ENCODE measurements around the gene COLEC11. TPM values are rescaled to one million over a fixed set of nuclear protein-coding genes. Genes with fewer than 3 reads are reported as not detected.
A peak's percentile ranks its signal among the peaks of the same experiment; 100 is the strongest.

The COLEC11 gene
- total and polyA plus RNA-seq, 10 of the 15 experiments (the other 5 are each of a cell fraction or from before 2014, with no cell fraction given) = 0.08 to 0.74 (median 0.14) TPM; not detected in 4

- TF ChIP-seq ZBTB33 (IDR thresholded peaks at IDR 0.05) (no peak), BHLHE40 (IDR thresholded peaks at IDR 0.05; ENCODE audit: borderline replicate concordance in 1 of 2, low read depth in 2 of 2, low read length in 1 of 2) (peak; percentile 88 to 95), ZNF622 (IDR thresholded peaks at IDR 0.05) (no peak), IKZF2 (IDR thresholded peaks at IDR 0.05) (peak; percentile 21 to 36; a peak in 3 of 4 replicates), NFIC (IDR thresholded peaks at IDR 0.05; ENCODE audit: low read depth, low read length) (no peak), GABPA (IDR thresholded peaks at IDR 0.05; ENCODE audit: low read depth) (peak; percentile 86), NRF1 (conservative IDR thresholded peaks at IDR 0.05; ENCODE audit: low read depth, low read length) (no peak), SIN3A (IDR thresholded peaks at IDR 0.05; ENCODE audit: low read depth, low read length) (peak; percentile 87), BCL3 (IDR thresholded peaks at IDR 0.05; ENCODE audit: borderline replicate concordance, insufficient read depth, low read depth, low read length, poor library complexity, severe bottlenecking) (no peak), MTA3 (IDR thresholded peaks at IDR 0.05; ENCODE audit: borderline replicate concordance, low read length) (no peak), ZZZ3 (IDR thresholded peaks at IDR 0.05; ENCODE audit: control insufficient read depth, insufficient read length, low read depth) (no peak)
- TF ChIP-seq, protein P1, sequence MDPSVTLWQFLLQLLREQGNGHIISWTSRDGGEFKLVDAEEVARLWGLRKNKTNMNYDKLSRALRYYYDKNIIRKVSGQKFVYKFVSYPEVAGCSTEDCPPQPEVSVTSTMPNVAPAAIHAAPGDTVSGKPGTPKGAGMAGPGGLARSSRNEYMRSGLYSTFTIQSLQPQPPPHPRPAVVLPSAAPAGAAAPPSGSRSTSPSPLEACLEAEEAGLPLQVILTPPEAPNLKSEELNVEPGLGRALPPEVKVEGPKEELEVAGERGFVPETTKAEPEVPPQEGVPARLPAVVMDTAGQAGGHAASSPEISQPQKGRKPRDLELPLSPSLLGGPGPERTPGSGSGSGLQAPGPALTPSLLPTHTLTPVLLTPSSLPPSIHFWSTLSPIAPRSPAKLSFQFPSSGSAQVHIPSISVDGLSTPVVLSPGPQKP (IDR thresholded peaks at IDR 0.05; ENCODE audit: low read depth, low read length) = peak; percentile 68
- TF ChIP-seq, protein P2, sequence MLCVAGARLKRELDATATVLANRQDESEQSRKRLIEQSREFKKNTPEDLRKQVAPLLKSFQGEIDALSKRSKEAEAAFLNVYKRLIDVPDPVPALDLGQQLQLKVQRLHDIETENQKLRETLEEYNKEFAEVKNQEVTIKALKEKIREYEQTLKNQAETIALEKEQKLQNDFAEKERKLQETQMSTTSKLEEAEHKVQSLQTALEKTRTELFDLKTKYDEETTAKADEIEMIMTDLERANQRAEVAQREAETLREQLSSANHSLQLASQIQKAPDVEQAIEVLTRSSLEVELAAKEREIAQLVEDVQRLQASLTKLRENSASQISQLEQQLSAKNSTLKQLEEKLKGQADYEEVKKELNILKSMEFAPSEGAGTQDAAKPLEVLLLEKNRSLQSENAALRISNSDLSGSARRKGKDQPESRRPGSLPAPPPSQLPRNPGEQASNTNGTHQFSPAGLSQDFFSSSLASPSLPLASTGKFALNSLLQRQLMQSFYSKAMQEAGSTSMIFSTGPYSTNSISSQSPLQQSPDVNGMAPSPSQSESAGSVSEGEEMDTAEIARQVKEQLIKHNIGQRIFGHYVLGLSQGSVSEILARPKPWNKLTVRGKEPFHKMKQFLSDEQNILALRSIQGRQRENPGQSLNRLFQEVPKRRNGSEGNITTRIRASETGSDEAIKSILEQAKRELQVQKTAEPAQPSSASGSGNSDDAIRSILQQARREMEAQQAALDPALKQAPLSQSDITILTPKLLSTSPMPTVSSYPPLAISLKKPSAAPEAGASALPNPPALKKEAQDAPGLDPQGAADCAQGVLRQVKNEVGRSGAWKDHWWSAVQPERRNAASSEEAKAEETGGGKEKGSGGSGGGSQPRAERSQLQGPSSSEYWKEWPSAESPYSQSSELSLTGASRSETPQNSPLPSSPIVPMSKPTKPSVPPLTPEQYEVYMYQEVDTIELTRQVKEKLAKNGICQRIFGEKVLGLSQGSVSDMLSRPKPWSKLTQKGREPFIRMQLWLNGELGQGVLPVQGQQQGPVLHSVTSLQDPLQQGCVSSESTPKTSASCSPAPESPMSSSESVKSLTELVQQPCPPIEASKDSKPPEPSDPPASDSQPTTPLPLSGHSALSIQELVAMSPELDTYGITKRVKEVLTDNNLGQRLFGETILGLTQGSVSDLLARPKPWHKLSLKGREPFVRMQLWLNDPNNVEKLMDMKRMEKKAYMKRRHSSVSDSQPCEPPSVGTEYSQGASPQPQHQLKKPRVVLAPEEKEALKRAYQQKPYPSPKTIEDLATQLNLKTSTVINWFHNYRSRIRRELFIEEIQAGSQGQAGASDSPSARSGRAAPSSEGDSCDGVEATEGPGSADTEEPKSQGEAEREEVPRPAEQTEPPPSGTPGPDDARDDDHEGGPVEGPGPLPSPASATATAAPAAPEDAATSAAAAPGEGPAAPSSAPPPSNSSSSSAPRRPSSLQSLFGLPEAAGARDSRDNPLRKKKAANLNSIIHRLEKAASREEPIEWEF (IDR thresholded peaks at IDR 0.05; ENCODE audit: insufficient replicate concordance, low read depth, low read length) = no peak
- TF ChIP-seq, protein P3, sequence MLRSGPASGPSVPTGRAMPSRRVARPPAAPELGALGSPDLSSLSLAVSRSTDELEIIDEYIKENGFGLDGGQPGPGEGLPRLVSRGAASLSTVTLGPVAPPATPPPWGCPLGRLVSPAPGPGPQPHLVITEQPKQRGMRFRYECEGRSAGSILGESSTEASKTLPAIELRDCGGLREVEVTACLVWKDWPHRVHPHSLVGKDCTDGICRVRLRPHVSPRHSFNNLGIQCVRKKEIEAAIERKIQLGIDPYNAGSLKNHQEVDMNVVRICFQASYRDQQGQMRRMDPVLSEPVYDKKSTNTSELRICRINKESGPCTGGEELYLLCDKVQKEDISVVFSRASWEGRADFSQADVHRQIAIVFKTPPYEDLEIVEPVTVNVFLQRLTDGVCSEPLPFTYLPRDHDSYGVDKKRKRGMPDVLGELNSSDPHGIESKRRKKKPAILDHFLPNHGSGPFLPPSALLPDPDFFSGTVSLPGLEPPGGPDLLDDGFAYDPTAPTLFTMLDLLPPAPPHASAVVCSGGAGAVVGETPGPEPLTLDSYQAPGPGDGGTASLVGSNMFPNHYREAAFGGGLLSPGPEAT (IDR thresholded peaks at IDR 0.05; ENCODE audit: low read depth) = peak; percentile 82
- TF ChIP-seq, protein P4, sequence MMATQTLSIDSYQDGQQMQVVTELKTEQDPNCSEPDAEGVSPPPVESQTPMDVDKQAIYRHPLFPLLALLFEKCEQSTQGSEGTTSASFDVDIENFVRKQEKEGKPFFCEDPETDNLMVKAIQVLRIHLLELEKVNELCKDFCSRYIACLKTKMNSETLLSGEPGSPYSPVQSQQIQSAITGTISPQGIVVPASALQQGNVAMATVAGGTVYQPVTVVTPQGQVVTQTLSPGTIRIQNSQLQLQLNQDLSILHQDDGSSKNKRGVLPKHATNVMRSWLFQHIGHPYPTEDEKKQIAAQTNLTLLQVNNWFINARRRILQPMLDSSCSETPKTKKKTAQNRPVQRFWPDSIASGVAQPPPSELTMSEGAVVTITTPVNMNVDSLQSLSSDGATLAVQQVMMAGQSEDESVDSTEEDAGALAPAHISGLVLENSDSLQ (IDR thresholded peaks at IDR 0.05) = peak; percentile 73
Observed at GRCh38 chr2:3558205-3559014, 36.5 kb upstream of the COLEC11 start, which contains the start of gene RNASEH1 (continued).

All from GM12878 (cell line).